ENCODE measurements around the gene TBC1D10A. TPM values are rescaled to one million over a fixed set of nuclear protein-coding genes. Genes with fewer than 3 reads are reported as not detected.
A peak's percentile ranks its signal among the peaks of the same experiment; 100 is the strongest.

The TBC1D10A gene
- polyA plus RNA-seq, 1 donor (not counting 4 experiments of a cell fraction or from before 2014, with no cell fraction given): 17.8 TPM

DNA sequence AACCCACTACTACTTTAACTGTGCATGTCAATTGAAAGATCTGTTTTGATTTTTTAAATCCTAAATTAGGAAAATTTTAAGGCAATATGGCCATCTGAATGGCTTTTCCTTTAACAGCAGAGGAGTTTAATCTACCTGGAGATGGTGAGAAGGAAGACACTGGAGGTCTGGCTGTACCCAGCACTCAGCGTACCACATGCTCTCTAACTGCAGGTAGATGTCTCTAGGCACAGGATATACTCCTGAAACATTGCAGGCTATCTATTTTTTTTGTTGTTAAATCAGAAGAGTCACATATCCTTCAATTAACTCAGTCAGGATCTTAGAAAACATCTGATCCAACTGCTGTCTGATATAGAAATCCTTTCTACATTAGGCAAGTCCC is 20.1 kb downstream of the TBC1D10A start:
- Histone ChIP-seq H3K79me2 (ENCODE audit: control insufficient read depth, insufficient read depth, low read length) (peaks cover 41% of the 10 kb centered on the region), H3K9ac (ENCODE audit: control insufficient read depth, extremely low read depth, insufficient read depth, low read length) (no peak overlapping the region), H3K9me1 (ENCODE audit: control insufficient read depth, extremely low read depth, insufficient read depth, low read length) (peaks cover 15% of the 10 kb centered on the region), H3K4me2 (ENCODE audit: control insufficient read depth, extremely low read depth, insufficient read depth, low read depth, low read length) (no peak overlapping the region), H3K4me1 (ENCODE audit: control insufficient read depth, extremely low read depth, insufficient read depth, low read length) (peaks cover 93% of the 10 kb centered on the region), H3K36me3 (ENCODE audit: control insufficient read depth in 2 of 2, extremely low read depth in 1 of 2, insufficient read depth in 2 of 2, low read length in 2 of 2) (peaks cover 2 to 12% of the 10 kb centered on the region in 2 experiments), H4K20me1 (ENCODE audit: control insufficient read depth, extremely low read depth, insufficient read depth, low read length) (peaks cover 8% of the 10 kb centered on the region), H3K9me3 (ENCODE audit: control insufficient read depth, low read depth, low read length) (no peaks in the 10 kb centered on the region), H2AFZ (ENCODE audit: control insufficient read depth, low read length) (no peak overlapping the region), H3K27me3 (ENCODE audit: control insufficient read depth, extremely low read depth, insufficient read depth, low read length) (no peaks in the 10 kb centered on the region), H3K4me3 (ENCODE audit: control insufficient read depth in 2 of 3, extremely low read depth in 1 of 3, insufficient read depth in 2 of 3, low read depth in 1 of 3, low read length in 3 of 3) (no peak overlapping the region), H3K27ac (ENCODE audit: control insufficient read depth, insufficient read depth, low read length) (no peak overlapping the region)
- TF ChIP-seq EZH2 (IDR thresholded peaks at IDR 0.05; ENCODE audit: low read length): no peak
- TF ChIP-seq, protein P1, sequence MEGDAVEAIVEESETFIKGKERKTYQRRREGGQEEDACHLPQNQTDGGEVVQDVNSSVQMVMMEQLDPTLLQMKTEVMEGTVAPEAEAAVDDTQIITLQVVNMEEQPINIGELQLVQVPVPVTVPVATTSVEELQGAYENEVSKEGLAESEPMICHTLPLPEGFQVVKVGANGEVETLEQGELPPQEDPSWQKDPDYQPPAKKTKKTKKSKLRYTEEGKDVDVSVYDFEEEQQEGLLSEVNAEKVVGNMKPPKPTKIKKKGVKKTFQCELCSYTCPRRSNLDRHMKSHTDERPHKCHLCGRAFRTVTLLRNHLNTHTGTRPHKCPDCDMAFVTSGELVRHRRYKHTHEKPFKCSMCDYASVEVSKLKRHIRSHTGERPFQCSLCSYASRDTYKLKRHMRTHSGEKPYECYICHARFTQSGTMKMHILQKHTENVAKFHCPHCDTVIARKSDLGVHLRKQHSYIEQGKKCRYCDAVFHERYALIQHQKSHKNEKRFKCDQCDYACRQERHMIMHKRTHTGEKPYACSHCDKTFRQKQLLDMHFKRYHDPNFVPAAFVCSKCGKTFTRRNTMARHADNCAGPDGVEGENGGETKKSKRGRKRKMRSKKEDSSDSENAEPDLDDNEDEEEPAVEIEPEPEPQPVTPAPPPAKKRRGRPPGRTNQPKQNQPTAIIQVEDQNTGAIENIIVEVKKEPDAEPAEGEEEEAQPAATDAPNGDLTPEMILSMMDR (optimal IDR thresholded peaks at IDR 0.05 in 1 of 3, IDR thresholded peaks at IDR 0.05 in 1 of 3, conservative IDR thresholded peaks at IDR 0.05 in 1 of 3; ENCODE audit: extremely low read depth in 1 of 3, insufficient read depth in 2 of 3, low read length in 3 of 3): no peak
- dilution Hi-C loops (cut with MboI; ENCODE audit: extremely low pct_ligation_motif_present, low sequenced_read_pairs): no loop called here
- DNase-seq (ENCODE audit: low read depth, low spot score) (no peak), FAIRE-seq (no peak)

DNA sequence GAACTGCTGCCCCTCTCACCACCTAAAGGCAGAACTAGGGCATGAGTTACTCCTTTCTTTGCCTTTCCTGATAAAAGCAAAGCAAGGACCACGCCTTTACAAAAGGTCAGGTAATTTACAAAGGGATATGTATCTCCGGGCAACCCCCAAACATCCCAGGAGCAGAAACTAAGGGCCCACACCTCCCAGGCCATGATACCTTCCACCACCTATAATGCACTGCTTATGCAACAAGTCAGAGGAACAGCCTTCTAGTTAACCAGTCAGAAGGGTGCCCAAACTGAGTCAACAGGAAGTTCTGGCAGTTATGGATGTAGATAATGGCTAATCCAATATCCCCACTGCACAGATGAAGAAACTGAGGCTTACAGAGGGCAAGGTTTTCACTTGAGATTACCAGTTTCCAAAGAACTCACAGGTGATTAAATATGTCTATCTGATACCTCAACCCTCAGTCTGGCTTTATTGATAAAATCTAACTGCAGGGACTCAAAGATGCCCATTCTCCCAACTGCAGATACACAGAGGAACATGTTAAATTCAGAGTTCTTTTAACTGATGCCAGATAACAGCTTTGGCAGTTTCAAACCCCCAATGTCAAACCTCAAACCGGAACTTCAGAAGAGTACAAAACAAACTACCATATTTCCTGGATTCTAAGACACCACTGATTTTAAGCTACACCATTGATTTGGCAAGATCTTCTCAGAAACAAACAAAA is 20.7 kb downstream of the TBC1D10A start:
- Histone ChIP-seq H3K4me3 (ENCODE audit: control insufficient read depth in 2 of 3, extremely low read depth in 1 of 3, insufficient read depth in 2 of 3, low read depth in 1 of 3, low read length in 3 of 3) (no peak overlapping the region), H3K9me3 (ENCODE audit: control insufficient read depth, low read depth, low read length) (no peaks in the 10 kb centered on the region), H4K20me1 (ENCODE audit: control insufficient read depth, extremely low read depth, insufficient read depth, low read length) (peaks cover 3% of the 10 kb centered on the region), H3K36me3 (ENCODE audit: control insufficient read depth in 2 of 2, extremely low read depth in 1 of 2, insufficient read depth in 2 of 2, low read length in 2 of 2) (peaks cover 5 to 17% of the 10 kb centered on the region in 2 experiments), H3K4me1 (ENCODE audit: control insufficient read depth, extremely low read depth, insufficient read depth, low read length) (peaks cover 93% of the 10 kb centered on the region), H3K9me1 (ENCODE audit: control insufficient read depth, extremely low read depth, insufficient read depth, low read length) (peaks cover 15% of the 10 kb centered on the region), H3K79me2 (ENCODE audit: control insufficient read depth, insufficient read depth, low read length) (peaks cover 42% of the 10 kb centered on the region), H3K27me3 (ENCODE audit: control insufficient read depth, extremely low read depth, insufficient read depth, low read length) (no peaks in the 10 kb centered on the region), H3K27ac (ENCODE audit: control insufficient read depth, insufficient read depth, low read length) (peak overlapping the region; percentile 66), H3K9ac (ENCODE audit: control insufficient read depth, extremely low read depth, insufficient read depth, low read length) (peak overlapping the region; percentile 24), H3K4me2 (ENCODE audit: control insufficient read depth, extremely low read depth, insufficient read depth, low read depth, low read length) (peak overlapping the region; percentile 60), H2AFZ (ENCODE audit: control insufficient read depth, low read length) (no peak overlapping the region)
- no peak for DNase-seq (ENCODE audit: low read depth, low spot score)
- TF ChIP-seq, protein P1 (optimal IDR thresholded peaks at IDR 0.05 in 1 of 3, IDR thresholded peaks at IDR 0.05 in 1 of 3, conservative IDR thresholded peaks at IDR 0.05 in 1 of 3; ENCODE audit: extremely low read depth in 1 of 3, insufficient read depth in 2 of 3, low read length in 3 of 3): no peak
- no peak for TF ChIP-seq EZH2 (IDR thresholded peaks at IDR 0.05; ENCODE audit: low read length)
- dilution Hi-C loops (cut with MboI; ENCODE audit: extremely low pct_ligation_motif_present, low sequenced_read_pairs): no loop called here
- FAIRE-seq: peak; percentile 32

Data from keratinocyte (primary cell).